K562 (cell line): ENCODE measurements around the gene FRMPD1. TPM values are rescaled to one million over a fixed set of nuclear protein-coding genes. Genes with fewer than 3 reads are reported as not detected.

Experiments
- REST ChIP-seq, 2 experiments: fragments of 450-650 bp; formaldehyde crosslinking in 1 of 2; IDR thresholded peaks; 2 replicates each; pipeline versions ENCODE4 v1.4.0 to v1.6.1; 2014 to 2020; ENCODE audit warnings: mild to moderate bottlenecking in 2 of 2, borderline replicate concordance in 1 of 2, low read depth in 1 of 2
- polyA plus RNA-seq, 8 experiments: library from polyadenylated mRNA; depleted of rRNA in 4 of 8; stranded (reverse) in 5 of 8; unstranded in 3 of 8; fragments of >200 nt; fragmentation: Nextera tagmentation in 2 of 8; fragmentation: Illumina TruSeq in 1 of 8; extraction: Ambion mirVana in 2 of 8; extraction: Trizol in 1 of 8; gene quantifications; 2 replicates each; pipeline versions ENCODE4 v1.2.1 to v1.2.3, GENCODE V29; 2011 to 2014; ENCODE audit warnings: inconsistent platforms in 1 of 8, missing spikeins in 1 of 8
- total RNA-seq, 7 experiments: library from RNA; depleted of rRNA in 6 of 7; stranded (reverse); fragments of >200 nt in 6 of 7; fragmentation: Illumina TruSeq in 2 of 7; extraction: Trizol in 2 of 7; gene quantifications; 2 replicates each; pipeline versions ENCODE4 v1.2.1 to v1.2.3, GENCODE V29; 2011 to 2021; ENCODE audit warnings: low replicate concordance in 1 of 7

FRMPD1 gene
- total and polyA plus RNA-seq, 9 of the 15 experiments (the other 6 are each of a cell fraction or from before 2014, with no cell fraction given), result not detected

DNA sequence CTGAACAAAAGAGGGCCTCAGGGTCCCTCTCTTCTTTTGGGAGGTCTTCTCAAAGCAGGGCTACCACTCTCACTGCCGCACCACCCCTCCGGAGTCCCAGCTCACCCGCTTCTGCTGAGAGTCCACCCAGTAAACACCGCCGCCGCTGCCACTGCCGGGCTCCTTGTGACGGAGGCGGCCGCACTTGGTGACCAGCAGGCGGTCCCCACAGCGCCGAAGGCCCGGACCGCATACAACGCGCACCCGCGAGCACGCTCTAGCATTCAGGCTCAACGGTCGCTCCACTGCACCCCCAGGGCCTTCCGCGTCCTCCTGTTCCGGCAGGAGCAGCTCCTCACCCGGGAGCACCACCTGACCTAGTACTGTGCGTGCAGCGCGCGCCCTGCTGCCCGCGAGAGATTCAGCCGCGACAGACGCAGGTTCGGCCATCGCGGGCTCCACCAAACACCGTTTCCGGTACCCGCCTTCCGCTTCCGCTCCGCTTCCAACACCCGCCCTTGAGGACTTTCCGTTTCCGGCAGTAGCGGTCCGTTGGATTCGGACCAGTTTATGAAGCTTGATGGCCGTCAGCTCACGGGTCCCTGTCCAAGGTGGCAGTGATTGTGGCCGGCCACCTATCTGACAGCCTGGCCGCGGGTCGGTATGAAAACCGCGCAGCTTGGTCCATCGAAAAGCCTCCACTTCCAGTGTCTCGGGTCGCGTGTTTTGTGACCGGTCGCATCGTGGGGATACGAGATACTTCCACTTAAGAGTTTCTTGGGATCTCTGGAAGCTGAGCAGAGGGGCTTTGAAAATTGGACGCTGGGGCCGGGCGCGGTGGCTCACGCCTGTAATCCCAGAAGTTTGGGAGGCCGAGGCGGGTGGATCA, 134.1 kb downstream of the FRMPD1 start, which contains the start of gene EXOSC3 (continued):
- peak; percentile 99 for TF ChIP-seq REST (IDR thresholded peaks at IDR 0.05; ENCODE audit: borderline replicate concordance)
- peak; percentile 96 for TF ChIP-seq REST (CRISPR knock-in tag; IDR thresholded peaks at IDR 0.05; ENCODE audit: low read depth)
